ENCODE results near the gene CAMK1G. TPM values are rescaled to one million over a fixed set of nuclear protein-coding genes. Genes with fewer than 3 reads are reported as not detected.

The CAMK1G gene
- total RNA-seq, 1 experiment from 2014 or later: not detected

- CTCF ChIA-PET: no interaction called here
Observed at GRCh38 chr1:209594440-209594839, 10.9 kb downstream of the CAMK1G start.

GRCh38 chr1:209595028-209595427, 11.5 kb downstream of the CAMK1G start:
- H3K79me2 ChIP-seq (ENCODE audit: low read depth): no peaks in the 10 kb centered on the region
- H3K4me3 ChIP-seq: no peak overlapping the region
- no peaks in the 10 kb centered on the region for H3F3A ChIP-seq (ENCODE audit: insufficient read depth, low read depth)
- no peaks in the 10 kb centered on the region for H3K9me3 ChIP-seq (ENCODE audit: insufficient read depth, low read depth)
- ChIA-PET POLR2A (ENCODE audit: unreplicated experiment) (no interaction called here), CTCF (no interaction called here)
- H3K9me2 ChIP-seq (ENCODE audit: insufficient read depth): no peaks in the 10 kb centered on the region
- H3K27me3 ChIP-seq (ENCODE audit: insufficient read depth, low read depth): no peaks in the 10 kb centered on the region; the same call in 1 of the 2 replicates
- no peaks in the 10 kb centered on the region for H4K20me1 ChIP-seq (ENCODE audit: insufficient read depth)
- TF ChIP-seq CTCF (conservative IDR thresholded peaks at IDR 0.05) (no peak), EZH2 (IDR thresholded peaks at IDR 0.05; ENCODE audit: low read depth) (no peak)
- intact Hi-C loops (cut with micrococcal nuclease; ENCODE audit: unreplicated experiment): no loop called here
- BruUV-seq (replicated peaks): no TSS peak
- H3K4me2 ChIP-seq: no peak overlapping the region
- no peak overlapping the region for H2AFZ ChIP-seq
- no peak for DNase-seq
- no peaks in the 10 kb centered on the region for H3K36me3 ChIP-seq (ENCODE audit: low read depth)
- no peaks in the 10 kb centered on the region for H3K4me1 ChIP-seq (replicated peaks; ENCODE audit: insufficient read depth)
- H3K27ac ChIP-seq: no peak overlapping the region

More at GRCh38 chr1:209594440-209594839, 10.9 kb downstream of the CAMK1G start:
- no TSS peak for BruUV-seq (replicated peaks)
- POLR2A ChIA-PET (ENCODE audit: unreplicated experiment): no interaction called here
- Histone ChIP-seq H3K79me2 (ENCODE audit: low read depth) (no peaks in the 10 kb centered on the region), H3K4me2 (no peak overlapping the region), H4K20me1 (ENCODE audit: insufficient read depth) (no peaks in the 10 kb centered on the region), H2AFZ (no peak overlapping the region), H3K9me2 (ENCODE audit: insufficient read depth) (no peaks in the 10 kb centered on the region), H3K4me1 (replicated peaks; ENCODE audit: insufficient read depth) (no peaks in the 10 kb centered on the region), H3K36me3 (ENCODE audit: low read depth) (no peaks in the 10 kb centered on the region), H3K27me3 (ENCODE audit: insufficient read depth, low read depth) (no peaks in the 10 kb centered on the region; the same call in 1 of the 2 replicates), H3K27ac (no peak overlapping the region), H3K4me3 (no peak overlapping the region), H3K9me3 (ENCODE audit: insufficient read depth, low read depth) (no peaks in the 10 kb centered on the region), H3F3A (ENCODE audit: insufficient read depth, low read depth) (no peaks in the 10 kb centered on the region)
- no peak for DNase-seq
- intact Hi-C loops (cut with micrococcal nuclease; ENCODE audit: unreplicated experiment): no loop called here
- TF ChIP-seq EZH2 (IDR thresholded peaks at IDR 0.05; ENCODE audit: low read depth): no peak
- no peak for TF ChIP-seq CTCF (conservative IDR thresholded peaks at IDR 0.05)

- intact Hi-C loops (cut with micrococcal nuclease; ENCODE audit: unreplicated experiment): no loop called here
- DNase-seq: no peak
- Histone ChIP-seq H4K20me1 (ENCODE audit: insufficient read depth) (no peaks in the 10 kb centered on the region), H3F3A (ENCODE audit: insufficient read depth, low read depth) (no peaks in the 10 kb centered on the region), H3K4me1 (replicated peaks; ENCODE audit: insufficient read depth) (no peaks in the 10 kb centered on the region), H3K4me2 (no peak overlapping the region), H3K9me2 (ENCODE audit: insufficient read depth) (no peaks in the 10 kb centered on the region), H2AFZ (no peak overlapping the region), H3K9me3 (ENCODE audit: insufficient read depth, low read depth) (no peaks in the 10 kb centered on the region), H3K79me2 (ENCODE audit: low read depth) (no peaks in the 10 kb centered on the region), H3K27me3 (ENCODE audit: insufficient read depth, low read depth) (no peaks in the 10 kb centered on the region; the same call in 1 of the 2 replicates), H3K36me3 (ENCODE audit: low read depth) (no peaks in the 10 kb centered on the region), H3K4me3 (no peak overlapping the region), H3K27ac (no peak overlapping the region)
- ChIA-PET POLR2A (ENCODE audit: unreplicated experiment) (interaction anchor here (0.5 kb wide), 1 partner anchor 54 kb away, joined by 5 read pairs; no protein-coding TSS in a partner anchor), CTCF (interaction anchor here (0.7 kb wide), 1 partner anchor 70 kb away, joined by 3 read pairs; no protein-coding TSS in a partner anchor)
- no TSS peak for BruUV-seq (replicated peaks)
- TF ChIP-seq EZH2 (IDR thresholded peaks at IDR 0.05; ENCODE audit: low read depth) (no peak), CTCF (conservative IDR thresholded peaks at IDR 0.05) (no peak)
Observed at GRCh38 chr1:209595599-209596285, 12.2 kb downstream of the CAMK1G start.

Data from PC-9 (cell line).